Measurements from ENCODE around the gene TNRC18.
"Not testable (repeated sequence)": the region's sequence is repeated elsewhere in the genome, so short reads cannot be mapped to it uniquely, and the experiment has no call there.

The TNRC18 gene

GRCh38 chr7:5265320-5266190 lies 158.1 kb downstream of the TNRC18 start:
- Histone ChIP-seq H3K4me1 (ENCODE audit: insufficient read depth, poor library complexity, severe bottlenecking) (no peaks in the 10 kb centered on the region), H3K27me3 (ENCODE audit: insufficient read depth, poor library complexity, severe bottlenecking) (no peaks in the 10 kb centered on the region), H3K9me3 (ENCODE audit: severe bottlenecking) (no peaks in the 10 kb centered on the region), H3K4me3 (ENCODE audit: severe bottlenecking) (no peak overlapping the region), H3K27ac (ENCODE audit: poor library complexity, severe bottlenecking) (no peak overlapping the region), H3K36me3 (ENCODE audit: low read depth) (no peaks in the 10 kb centered on the region)
- no peak for TF ChIP-seq CTCF (IDR thresholded peaks at IDR 0.05; ENCODE audit: poor library complexity, severe bottlenecking)
- no peak for DNase-seq (ENCODE audit: low spot score)
- ATAC-seq (ENCODE audit: low read depth) = no peak

DNA sequence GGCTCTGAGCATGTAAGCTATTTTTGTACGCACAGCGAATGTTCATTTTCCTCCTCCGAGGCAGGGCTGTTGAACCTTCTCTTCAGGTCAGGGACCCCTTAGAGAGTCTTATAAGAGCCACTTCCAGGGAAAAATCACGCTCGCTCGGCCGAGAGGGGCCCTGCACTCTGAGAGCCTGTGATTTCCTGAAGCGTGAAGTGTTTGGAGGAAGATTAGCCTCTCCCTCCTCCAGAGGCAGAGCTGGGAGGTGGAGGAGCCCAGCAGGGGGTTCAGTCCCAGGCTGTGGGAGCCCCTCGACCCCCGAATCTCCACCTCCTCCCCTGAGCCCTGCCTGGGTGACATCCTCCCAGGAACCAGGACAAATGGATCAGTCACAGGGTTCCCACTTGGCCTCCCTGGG lies 160.6 kb downstream of the TNRC18 start:
- H3K4me3 ChIP-seq (ENCODE audit: severe bottlenecking); H3K27me3 ChIP-seq (ENCODE audit: insufficient read depth, poor library complexity, severe bottlenecking); H3K4me1 ChIP-seq (ENCODE audit: insufficient read depth, poor library complexity, severe bottlenecking); H3K9me3 ChIP-seq (ENCODE audit: severe bottlenecking); DNase-seq (ENCODE audit: low spot score); H3K27ac ChIP-seq (ENCODE audit: poor library complexity, severe bottlenecking); ATAC-seq (ENCODE audit: low read depth); H3K36me3 ChIP-seq (ENCODE audit: low read depth): not testable (repeated sequence)

DNA sequence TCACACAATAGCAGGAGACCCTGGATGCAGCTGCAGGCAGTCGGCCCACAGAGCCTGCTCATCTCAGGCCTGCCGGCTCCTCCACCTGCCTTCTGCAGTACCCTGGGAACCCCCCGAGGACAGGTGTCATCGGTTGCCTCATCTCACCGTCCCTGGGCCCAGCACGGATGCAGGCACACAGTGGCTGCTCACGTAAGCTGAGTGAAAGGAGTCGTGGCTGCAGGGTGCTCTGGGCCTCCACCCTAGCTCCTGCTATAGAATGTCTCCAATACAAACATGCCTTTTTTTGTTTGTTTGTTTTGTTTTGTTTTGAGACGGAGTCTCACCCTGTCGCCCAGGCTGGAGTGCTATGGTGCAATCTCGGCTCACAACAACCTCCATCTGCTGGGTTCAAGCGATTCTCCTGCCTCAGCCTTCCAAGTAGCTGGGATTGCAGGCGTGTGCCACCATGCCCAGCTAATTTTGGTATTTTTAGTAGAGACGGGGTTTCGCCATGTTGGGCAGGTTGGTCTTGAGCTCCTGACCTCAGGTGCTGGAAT lies 163.0 kb downstream of the TNRC18 start:
- not testable (repeated sequence) for H3K27ac ChIP-seq (ENCODE audit: poor library complexity, severe bottlenecking); DNase-seq (ENCODE audit: low spot score); H3K36me3 ChIP-seq (ENCODE audit: low read depth); ATAC-seq (ENCODE audit: low read depth); H3K4me1 ChIP-seq (ENCODE audit: insufficient read depth, poor library complexity, severe bottlenecking); H3K27me3 ChIP-seq (ENCODE audit: insufficient read depth, poor library complexity, severe bottlenecking); H3K9me3 ChIP-seq (ENCODE audit: severe bottlenecking); H3K4me3 ChIP-seq (ENCODE audit: severe bottlenecking)

Measured in RWPE2 (cell line).